Lower leg skin (tissue), 3 donors: Measurements from ENCODE around the gene SPATA31D1.

Experiments
- POLR2A ChIP-seq, 2 donors: fragments of 450-650 bp; IDR thresholded peaks; one replicate each; pipeline ENCODE4 v1.6.1; 2016 to 2017; ENCODE audit warnings: antibody characterized with exemption in 2 of 2, mild to moderate bottlenecking in 1 of 2, moderate library complexity in 1 of 2
- TF ChIP-seq, protein P1 (sequence below), 3 donors: fragments of 450-650 bp; IDR thresholded peaks; one replicate each; pipeline ENCODE4 v1.5.1; 2016; ENCODE audit warnings: antibody characterized with exemption in 3 of 3, mild to moderate bottlenecking in 3 of 3, moderate library complexity in 2 of 3

DNA sequence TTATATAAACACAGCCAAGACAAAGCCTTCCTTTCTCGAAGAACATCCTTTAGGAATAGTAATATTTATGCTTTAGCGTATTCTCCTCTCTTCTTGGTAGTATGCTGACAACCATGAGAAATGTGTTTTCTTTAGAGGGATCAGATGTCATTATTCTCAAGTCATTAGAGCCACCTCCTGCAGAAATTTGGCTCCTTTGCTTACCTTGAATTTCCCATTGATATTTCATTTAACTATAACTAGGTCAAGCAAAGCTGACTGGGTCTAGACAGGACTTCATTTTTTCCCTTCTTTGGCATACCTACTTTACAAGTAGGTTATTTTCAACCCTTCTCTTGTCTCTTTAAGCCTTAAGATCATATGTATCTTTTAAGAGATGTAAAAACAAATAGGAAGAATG is 50.3 kb downstream of the SPATA31D1 start:
- TF ChIP-seq, protein P1, sequence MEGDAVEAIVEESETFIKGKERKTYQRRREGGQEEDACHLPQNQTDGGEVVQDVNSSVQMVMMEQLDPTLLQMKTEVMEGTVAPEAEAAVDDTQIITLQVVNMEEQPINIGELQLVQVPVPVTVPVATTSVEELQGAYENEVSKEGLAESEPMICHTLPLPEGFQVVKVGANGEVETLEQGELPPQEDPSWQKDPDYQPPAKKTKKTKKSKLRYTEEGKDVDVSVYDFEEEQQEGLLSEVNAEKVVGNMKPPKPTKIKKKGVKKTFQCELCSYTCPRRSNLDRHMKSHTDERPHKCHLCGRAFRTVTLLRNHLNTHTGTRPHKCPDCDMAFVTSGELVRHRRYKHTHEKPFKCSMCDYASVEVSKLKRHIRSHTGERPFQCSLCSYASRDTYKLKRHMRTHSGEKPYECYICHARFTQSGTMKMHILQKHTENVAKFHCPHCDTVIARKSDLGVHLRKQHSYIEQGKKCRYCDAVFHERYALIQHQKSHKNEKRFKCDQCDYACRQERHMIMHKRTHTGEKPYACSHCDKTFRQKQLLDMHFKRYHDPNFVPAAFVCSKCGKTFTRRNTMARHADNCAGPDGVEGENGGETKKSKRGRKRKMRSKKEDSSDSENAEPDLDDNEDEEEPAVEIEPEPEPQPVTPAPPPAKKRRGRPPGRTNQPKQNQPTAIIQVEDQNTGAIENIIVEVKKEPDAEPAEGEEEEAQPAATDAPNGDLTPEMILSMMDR (IDR thresholded peaks at IDR 0.05) = no peak
- no peak for TF ChIP-seq POLR2A (IDR thresholded peaks at IDR 0.05)
